Stomach (tissue), 4 donors: Measurements from ENCODE around the gene TMCO4.
"Not testable (repeated sequence)": the region's sequence is repeated elsewhere in the genome, so short reads cannot be mapped to it uniquely, and the experiment has no call there.

ENCODE experiments used
- CTCF ChIP-seq, 7 experiments: fragments of 450-650 bp in 4 of 7; fragments of 200-600 bp in 3 of 7; sonication (generic) in 3 of 7; IDR thresholded peaks; one replicate each; pipeline ENCODE4 v1.5.1; 2016 to 2019; ENCODE audit warnings: antibody characterized with exemption in 7 of 7, control low read depth in 2 of 7, mild to moderate bottlenecking in 1 of 7
- EP300 ChIP-seq: sonication (generic); formaldehyde crosslinking; IDR thresholded peaks from one replicate; pipeline ENCODE4 v1.6.1; 2017; ENCODE audit warnings: antibody characterized with exemption
- POLR2A ChIP-seq, 4 donors: fragments of 450-650 bp; IDR thresholded peaks; one replicate each; pipeline ENCODE4 v1.6.1; 2016; ENCODE audit warnings: antibody characterized with exemption in 4 of 4, control low read depth in 2 of 4, mild to moderate bottlenecking in 1 of 4, moderate library complexity in 1 of 4

DNA sequence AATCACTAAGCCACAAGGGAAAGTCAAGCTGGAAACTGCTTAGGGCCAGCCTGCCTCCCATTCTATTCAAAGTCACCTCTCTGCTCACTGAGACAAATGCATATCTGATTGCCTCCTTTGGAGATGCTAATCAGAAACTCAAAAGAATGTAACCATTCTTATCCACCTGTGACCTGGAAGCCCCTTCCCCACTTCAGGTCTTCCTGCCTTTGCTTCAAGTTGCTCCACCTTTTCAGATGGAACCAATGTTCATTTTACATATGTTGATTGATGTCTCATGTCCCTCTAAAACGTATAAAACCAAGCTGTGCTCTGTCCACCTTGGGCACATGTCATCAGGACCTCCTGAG is 17.0 kb upstream of the TMCO4 start:
- not testable (repeated sequence) for TF ChIP-seq EP300; POLR2A (IDR thresholded peaks at IDR 0.05); CTCF (IDR thresholded peaks at IDR 0.05)
